ENCODE measurements around the gene ASAP3.

ASAP3 gene

GRCh38 chr1:23425193-23425494 lies 58.8 kb downstream of the ASAP3 start:
- DNase-seq: no peak
- no peak overlapping the region for H4K8ac ChIP-seq (ENCODE audit: low read depth, low read length)
- peaks cover 14% of the 10 kb centered on the region for H3K27me3 ChIP-seq (ENCODE audit: insufficient read depth, low read length, poor library complexity)
- peak overlapping the region; percentile 49 for H3K56ac ChIP-seq (ENCODE audit: low read length)
- no peak overlapping the region for H3K27ac ChIP-seq (ENCODE audit: low read depth, low read length)
- H4K5ac ChIP-seq (ENCODE audit: low read length): no peak overlapping the region
- H3K4ac ChIP-seq (ENCODE audit: low read depth, low read length): no peak overlapping the region
- no peak overlapping the region for H2BK5ac ChIP-seq (ENCODE audit: low read length)
- no CpG with 5 or more reads among the region's 5 CpGs for WGBS (ENCODE audit: extremely low coverage, insufficient coverage, low lambda C conversion rate)
- no peak overlapping the region for H3K18ac ChIP-seq (ENCODE audit: low read length)
- no peaks in the 10 kb centered on the region for H3K79me1 ChIP-seq (ENCODE audit: low read length)
- no peaks in the 10 kb centered on the region for H3K36me3 ChIP-seq (ENCODE audit: control insufficient read depth, insufficient read depth, low read length)
- H2BK120ac ChIP-seq (ENCODE audit: low read depth, low read length): no peak overlapping the region
- H3K79me2 ChIP-seq (ENCODE audit: control insufficient read depth, insufficient read depth, low read length): no peaks in the 10 kb centered on the region
- no peak overlapping the region for H3K4me3 ChIP-seq (ENCODE audit: low read length)
- no peak overlapping the region for H2BK15ac ChIP-seq (replicated peaks; ENCODE audit: low read depth)
- no peaks in the 10 kb centered on the region for H3K4me1 ChIP-seq (ENCODE audit: control insufficient read depth, low read depth, low read length)
- H3K9ac ChIP-seq (ENCODE audit: low read length): peak overlapping the region; percentile 46
- H2AK5ac ChIP-seq (ENCODE audit: low read length): no peak overlapping the region
- peak overlapping the region; percentile 53 for H3K4me2 ChIP-seq (ENCODE audit: low read length)
- no peak overlapping the region for H3K23ac ChIP-seq (ENCODE audit: low read length)

- peak within 1 kb of the TSS; percentile 62 for H3K4me2 ChIP-seq (ENCODE audit: low read length)
- no peaks in the 10 kb centered on the region for H3K36me3 ChIP-seq (ENCODE audit: control insufficient read depth, insufficient read depth, low read length)
- H3K4ac ChIP-seq (ENCODE audit: low read depth, low read length): no peak within 1 kb of the TSS
- no peak within 1 kb of the TSS for H4K5ac ChIP-seq (ENCODE audit: low read length)
- peak within 1 kb of the TSS; percentile 68 for H3K9ac ChIP-seq (ENCODE audit: low read length)
- H2BK15ac ChIP-seq (replicated peaks; ENCODE audit: low read depth): no peak within 1 kb of the TSS
- no peak within 1 kb of the TSS for H2AK5ac ChIP-seq (ENCODE audit: low read length)
- H3K27ac ChIP-seq (ENCODE audit: low read depth, low read length): no peak within 1 kb of the TSS
- WGBS (ENCODE audit: extremely low coverage, insufficient coverage, low lambda C conversion rate): no CpG with 5 or more reads among the region's 84 CpGs
- H3K4me3 ChIP-seq (ENCODE audit: low read length): no peak within 1 kb of the TSS
- DNase-seq: peak; percentile 40
- peaks cover 16% of the 10 kb centered on the region for H3K27me3 ChIP-seq (ENCODE audit: insufficient read depth, low read length, poor library complexity)
- H3K4me1 ChIP-seq (ENCODE audit: control insufficient read depth, low read depth, low read length): no peaks in the 10 kb centered on the region
- no peak within 1 kb of the TSS for H2BK120ac ChIP-seq (ENCODE audit: low read depth, low read length)
- H3K79me2 ChIP-seq (ENCODE audit: control insufficient read depth, insufficient read depth, low read length): no peaks in the 10 kb centered on the region
- no peaks in the 10 kb centered on the region for H3K79me1 ChIP-seq (ENCODE audit: low read length)
- H3K18ac ChIP-seq (ENCODE audit: low read length): no peak within 1 kb of the TSS
- H4K8ac ChIP-seq (ENCODE audit: low read depth, low read length): no peak within 1 kb of the TSS
- peak within 1 kb of the TSS; percentile 66 for H3K56ac ChIP-seq (ENCODE audit: low read length)
- no peak within 1 kb of the TSS for H2BK5ac ChIP-seq (ENCODE audit: low read length)
- no peak within 1 kb of the TSS for H3K23ac ChIP-seq (ENCODE audit: low read length)
Observed at GRCh38 chr1:23424293-23425192, 59.4 kb downstream of the ASAP3 start, which contains the start of gene TCEA3. TCEA3 (minus strand) TSS chr1:23424748; CDS start chr1:23424633, 115 bp downstream.

- Histone ChIP-seq H3K9ac (ENCODE audit: low read length) (peak overlapping the region; percentile 68), H4K8ac (ENCODE audit: low read depth, low read length) (no peak overlapping the region), H3K79me2 (ENCODE audit: control insufficient read depth, insufficient read depth, low read length) (no peaks in the 10 kb centered on the region), H3K79me1 (ENCODE audit: low read length) (no peaks in the 10 kb centered on the region), H2BK120ac (ENCODE audit: low read depth, low read length) (no peak overlapping the region), H3K23ac (ENCODE audit: low read length) (no peak overlapping the region), H3K4me1 (ENCODE audit: control insufficient read depth, low read depth, low read length) (no peaks in the 10 kb centered on the region), H3K56ac (ENCODE audit: low read length) (peak overlapping the region; percentile 66), H3K4me2 (ENCODE audit: low read length) (peak overlapping the region; percentile 62), H3K18ac (ENCODE audit: low read length) (no peak overlapping the region), H4K5ac (ENCODE audit: low read length) (no peak overlapping the region), H3K36me3 (ENCODE audit: control insufficient read depth, insufficient read depth, low read length) (no peaks in the 10 kb centered on the region), H3K4ac (ENCODE audit: low read depth, low read length) (no peak overlapping the region), H3K4me3 (ENCODE audit: low read length) (no peak overlapping the region), H3K27me3 (ENCODE audit: insufficient read depth, low read length, poor library complexity) (peaks cover 16% of the 10 kb centered on the region), H3K27ac (ENCODE audit: low read depth, low read length) (no peak overlapping the region), H2BK15ac (replicated peaks; ENCODE audit: low read depth) (no peak overlapping the region), H2BK5ac (ENCODE audit: low read length) (no peak overlapping the region), H2AK5ac (ENCODE audit: low read length) (no peak overlapping the region)
- WGBS (ENCODE audit: extremely low coverage, insufficient coverage, low lambda C conversion rate): no CpG with 5 or more reads among the region's 46 CpGs
- peak; percentile 44 for DNase-seq
Observed at GRCh38 chr1:23423415-23424292, 60.3 kb downstream of the ASAP3 start.

GRCh38 chr1:23422941-23423340 lies 61.0 kb downstream of the ASAP3 start:
- DNase-seq: no peak
- Histone ChIP-seq H3K18ac (ENCODE audit: low read length) (no peak overlapping the region), H3K4ac (ENCODE audit: low read depth, low read length) (no peak overlapping the region), H3K27me3 (ENCODE audit: insufficient read depth, low read length, poor library complexity) (peaks cover 16% of the 10 kb centered on the region), H3K36me3 (ENCODE audit: control insufficient read depth, insufficient read depth, low read length) (no peaks in the 10 kb centered on the region), H3K4me1 (ENCODE audit: control insufficient read depth, low read depth, low read length) (no peaks in the 10 kb centered on the region), H3K4me3 (ENCODE audit: low read length) (no peak overlapping the region), H2AK5ac (ENCODE audit: low read length) (no peak overlapping the region), H2BK15ac (replicated peaks; ENCODE audit: low read depth) (no peak overlapping the region), H3K79me1 (ENCODE audit: low read length) (no peaks in the 10 kb centered on the region), H2BK5ac (ENCODE audit: low read length) (no peak overlapping the region), H4K5ac (ENCODE audit: low read length) (no peak overlapping the region), H3K4me2 (ENCODE audit: low read length) (no peak overlapping the region), H2BK120ac (ENCODE audit: low read depth, low read length) (no peak overlapping the region), H3K56ac (ENCODE audit: low read length) (no peak overlapping the region), H3K23ac (ENCODE audit: low read length) (no peak overlapping the region), H3K79me2 (ENCODE audit: control insufficient read depth, insufficient read depth, low read length) (no peaks in the 10 kb centered on the region), H3K9ac (ENCODE audit: low read length) (no peak overlapping the region), H3K27ac (ENCODE audit: low read depth, low read length) (no peak overlapping the region), H4K8ac (ENCODE audit: low read depth, low read length) (no peak overlapping the region)
- WGBS (ENCODE audit: extremely low coverage, insufficient coverage, low lambda C conversion rate): no CpG with 5 or more reads among the region's 6 CpGs

- DNase-seq: no peak
- H2AK5ac ChIP-seq (ENCODE audit: low read length): no peak overlapping the region
- no peak overlapping the region for H2BK15ac ChIP-seq (replicated peaks; ENCODE audit: low read depth)
- no peak overlapping the region for H3K23ac ChIP-seq (ENCODE audit: low read length)
- no peaks in the 10 kb centered on the region for H3K36me3 ChIP-seq (ENCODE audit: control insufficient read depth, insufficient read depth, low read length)
- H3K4me3 ChIP-seq (ENCODE audit: low read length): no peak overlapping the region
- WGBS (ENCODE audit: extremely low coverage, insufficient coverage, low lambda C conversion rate): no CpG with 5 or more reads among the region's 15 CpGs
- no peaks in the 10 kb centered on the region for H3K4me1 ChIP-seq (ENCODE audit: control insufficient read depth, low read depth, low read length)
- no peaks in the 10 kb centered on the region for H3K79me2 ChIP-seq (ENCODE audit: control insufficient read depth, insufficient read depth, low read length)
- H4K5ac ChIP-seq (ENCODE audit: low read length): no peak overlapping the region
- no peak overlapping the region for H2BK120ac ChIP-seq (ENCODE audit: low read depth, low read length)
- H3K79me1 ChIP-seq (ENCODE audit: low read length): no peaks in the 10 kb centered on the region
- no peak overlapping the region for H3K18ac ChIP-seq (ENCODE audit: low read length)
- no peak overlapping the region for H2BK5ac ChIP-seq (ENCODE audit: low read length)
- no peak overlapping the region for H3K4me2 ChIP-seq (ENCODE audit: low read length)
- peaks cover 16% of the 10 kb centered on the region for H3K27me3 ChIP-seq (ENCODE audit: insufficient read depth, low read length, poor library complexity)
- H3K9ac ChIP-seq (ENCODE audit: low read length): no peak overlapping the region
- H4K8ac ChIP-seq (ENCODE audit: low read depth, low read length): no peak overlapping the region
- H3K27ac ChIP-seq (ENCODE audit: low read depth, low read length): no peak overlapping the region
- H3K4ac ChIP-seq (ENCODE audit: low read depth, low read length): no peak overlapping the region
- no peak overlapping the region for H3K56ac ChIP-seq (ENCODE audit: low read length)
Observed at GRCh38 chr1:23422241-23422877, 61.6 kb downstream of the ASAP3 start.
